Uterus (tissue), 4 donors: ENCODE results near the gene MEX3D. TPM values are rescaled to one million over a fixed set of nuclear protein-coding genes. Genes with fewer than 3 reads are reported as not detected.

Experiments
- DNase-seq, 2 donors: peaks; one replicate each; pipeline ENCODE4 v3.0.0-alpha.2; 2019 to 2020
- H3K27ac ChIP-seq, 2 donors: fragments of 200-600 bp; sonication (generic); 1 replicate in 1 of 2; 2 replicates in 1 of 2; pipeline ENCODE4 v1.5.1; 2016 to 2018
- H3K27me3 ChIP-seq, 2 donors: fragments of 200-600 bp; sonication (generic); one replicate each; pipeline ENCODE4 v1.5.1; 2018 to 2019; ENCODE audit warnings: control low read depth in 1 of 2
- H3K36me3 ChIP-seq, 2 donors: fragments of 200-600 bp; sonication (generic); one replicate each; pipeline ENCODE4 v1.5.1; 2019; ENCODE audit warnings: control low read depth in 1 of 2
- H3K4me1 ChIP-seq, 2 donors: fragments of 200-600 bp; sonication (generic); one replicate each; pipeline ENCODE4 v1.5.1; 2018 to 2019; ENCODE audit warnings: control low read depth in 1 of 2
- H3K4me3 ChIP-seq, 2 donors: fragments of 200-600 bp; sonication (generic); 1 replicate in 1 of 2; 2 replicates in 1 of 2; pipeline ENCODE4 v1.5.1; 2018 to 2019; ENCODE audit warnings: mild to moderate bottlenecking in 1 of 2
- H3K9me3 ChIP-seq, 2 donors: fragments of 200-600 bp; sonication (generic); one replicate each; pipeline ENCODE4 v1.5.1; 2019; ENCODE audit warnings: control low read depth in 1 of 2
- CTCF ChIP-seq, 4 experiments: fragments of 200-600 bp in 2 of 4; fragments of 450-650 bp in 2 of 4; sonication (generic) in 2 of 4; IDR thresholded peaks; one replicate each; pipeline ENCODE4 v1.5.1; 2016 to 2019; ENCODE audit warnings: antibody characterized with exemption in 4 of 4, mild to moderate bottlenecking in 2 of 4, moderate library complexity in 1 of 4
- POLR2A ChIP-seq, 2 donors: fragments of 450-650 bp; IDR thresholded peaks; one replicate each; pipeline ENCODE4 v1.6.1; 2016; ENCODE audit warnings: antibody characterized with exemption in 2 of 2, mild to moderate bottlenecking in 1 of 2, moderate library complexity in 1 of 2
- intact Hi-C: fragments of 100-400 bp; cut with DNase I; formaldehyde crosslinking; loops from one replicate; pipeline ENCODE4 v1.15.1; 2023; ENCODE audit warnings: low total_unique reads
- small RNA-seq: library from RNA; depleted of rRNA; stranded (forward); fragments of <200 nt; gene quantifications from one replicate; pipeline ENCODE3, GENCODE V24; 2016
- total RNA-seq, 4 donors: library from RNA; depleted of rRNA in 3 of 4; stranded (reverse); fragments of >200 nt in 3 of 4; gene quantifications; one replicate each; pipeline versions ENCODE4 v1.1.0 to v1.2.4, GENCODE V29; 2014 to 2023
- donor health status: DM: yes; HTN: yes; CAD: no.

Gene MEX3D
- total RNA-seq, 4 donors from 2014 or later = 4.4 to 34.8 (median 23.2) TPM

- TF ChIP-seq POLR2A (IDR thresholded peaks at IDR 0.05) = no peak
- no peak for TF ChIP-seq CTCF (IDR thresholded peaks at IDR 0.05)
- Histone ChIP-seq H3K36me3 (no peaks in the 10 kb centered on the region), H3K27me3 (no peaks in the 10 kb centered on the region), H3K9me3 (no peaks in the 10 kb centered on the region), H3K4me1 (peaks cover 0 to 6% of the 10 kb centered on the region in 2 donors), H3K27ac (no peak overlapping the region), H3K4me3 (no peak overlapping the region)
- intact Hi-C loops = no loop called here
- no peak for DNase-seq
Observed at GRCh38 chr19:1505991-1506881, 61.9 kb downstream of the MEX3D start.

GRCh38 chr19:1505012-1505411 lies 63.1 kb downstream of the MEX3D start:
- Histone ChIP-seq H3K27ac (no peak overlapping the region), H3K9me3 (no peaks in the 10 kb centered on the region), H3K27me3 (no peaks in the 10 kb centered on the region), H3K36me3 (no peaks in the 10 kb centered on the region), H3K4me1 (peaks cover 0 to 6% of the 10 kb centered on the region in 2 donors), H3K4me3 (no peak overlapping the region)
- intact Hi-C loops = no loop called here
- TF ChIP-seq POLR2A (IDR thresholded peaks at IDR 0.05) (no peak), CTCF (IDR thresholded peaks at IDR 0.05) (no peak)
- no peak for DNase-seq

Small RNAs within 50 kb of the gene (small RNA-seq; reads per million reads assigned to genes)
- not detected for gene AC005943.2
- gene RN7SL477P = not detected
- gene RNU6-1223P = not detected

Other genes with a start within 250 kb of the MEX3D start
- 10 to 100 TPM; 39.2 to 65.5 (median 42.1) TPM for gene NDUFS7, start 184.4 kb downstream of the MEX3D start, total RNA-seq
- 10 to 100 TPM in 2 of 4 donors, 1 to 10 TPM in 2; 3.3 to 14.4 (median 8.4) TPM for gene GAMT, start 166.8 kb downstream of the MEX3D start, total RNA-seq
- 100 to 1,000 TPM in 1 of 4 donors, 10 to 100 TPM in 1, 1 to 10 TPM in 2; 1.2 to 102 (median 23.8) TPM for gene DAZAP1, start 160.7 kb downstream of the MEX3D start, total RNA-seq
- 1,000 to 10,000 TPM in 3 of 4 donors, 100 to 1,000 TPM in 1; 648 to 5,728 (median 1,854) TPM for gene RPS15, start 129.9 kb downstream of the MEX3D start, total RNA-seq
- 1 to 10 TPM in 1 of 4 donors, under 1 TPM in 2, not detected in 1; 0.12 to 3.5 (median 0.77) TPM for gene APC2, start 118.2 kb downstream of the MEX3D start, total RNA-seq
- gene C19orf25, start 89.1 kb downstream of the MEX3D start, total RNA-seq = 10 to 100 TPM; 17.7 to 32.9 (median 28.9) TPM
- 1 to 10 TPM in 2 of 4 donors, under 1 TPM in 1, not detected in 1; under 0.01 to 6.4 (median 4.6) TPM for gene PCSK4, start 78.0 kb downstream of the MEX3D start, total RNA-seq
- gene REEP6, start 77.1 kb downstream of the MEX3D start, total RNA-seq = 1 to 10 TPM in 1 of 4 donors, under 1 TPM in 2, not detected in 1; 0.76 to 3.0 (median 0.77) TPM
- 10 to 100 TPM in 3 of 4 donors, 1 to 10 TPM in 1; 3.5 to 39.4 (median 12.6) TPM for gene ADAMTSL5, start 55.3 kb downstream of the MEX3D start, total RNA-seq
- 1 to 10 TPM in 1 of 4 donors, under 1 TPM in 1, not detected in 2; 0.21 to 2.7 TPM for gene PLK5, start 44.2 kb downstream of the MEX3D start, total RNA-seq
- 10 to 100 TPM; 53.8 to 75.9 (median 64.5) TPM for gene MBD3, start 24.5 kb upstream of the MEX3D start, total RNA-seq
- gene UQCR11, start 37.1 kb upstream of the MEX3D start, total RNA-seq = 100 to 1,000 TPM in 1 of 4 donors, 10 to 100 TPM in 3; 20.6 to 110 (median 30.8) TPM
- 100 to 1,000 TPM in 1 of 4 donors, 10 to 100 TPM in 3; 15.6 to 132 (median 65.7) TPM for gene TCF3, start 84.3 kb upstream of the MEX3D start, total RNA-seq
- not detected for gene ONECUT3, start 185.2 kb upstream of the MEX3D start, total RNA-seq
- gene ATP8B3, start 244.0 kb upstream of the MEX3D start, total RNA-seq = 1 to 10 TPM in 3 of 4 donors, not detected in 1; 1.0 to 3.3 (median 1.7) TPM